Measurements from ENCODE around the gene PCDHB4.

- no peak for TF ChIP-seq TAF1 (IDR thresholded peaks at IDR 0.05; ENCODE audit: low read depth, low read length)
- no peak for TF ChIP-seq POLR2A (IDR thresholded peaks at IDR 0.05; ENCODE audit: low read depth, low read length)
- TF ChIP-seq POLR2AphosphoS5 (IDR thresholded peaks at IDR 0.05; ENCODE audit: low read depth, low read length), result no peak
- TF ChIP-seq PAX5 (IDR thresholded peaks at IDR 0.05; ENCODE audit: insufficient read depth, low read length, severe bottlenecking), result no peak
- no peak for TF ChIP-seq SPI1 (IDR thresholded peaks at IDR 0.05; ENCODE audit: low read depth, low read length)
- TF ChIP-seq POU2F2 (IDR thresholded peaks at IDR 0.05; ENCODE audit: low read depth, low read length), result no peak
Observed at GRCh38 chr5:141127305-141127704, 5.7 kb downstream of the PCDHB4 start.
